HCT116 (cell line): ENCODE results near the gene TENM4. TPM values are rescaled to one million over a fixed set of nuclear protein-coding genes. Genes with fewer than 3 reads are reported as not detected.

Experiments
- ATAC-seq: fragments of 200-7000 bp; cut with Tn5 transposase; 2 replicates; pipeline ENCODE4 v1.9.1; 2020; ENCODE audit warnings: mild to moderate bottlenecking, moderate library complexity
- BruUV-seq: library from RNA; stranded (reverse); fragments of 400-500 nt; replicated peaks from 2 replicates; lab custom pipeline; 2021; lab: Mats Ljungman, UMichigan
- CTCF ChIA-PET: fragments of 300-600 bp; sonication (Branson Sonifier 250); formaldehyde crosslinking; loops from one replicate; lab custom pipeline; 2021; ENCODE audit warnings: antibody characterized with exemption; lab: Charles Lee
- POLR2A ChIA-PET: fragments of 300-600, 350-600 bp; sonication (Branson Sonifier 250); formaldehyde crosslinking; loops from one replicate; lab custom pipeline; 2021; ENCODE audit warnings: antibody characterized with exemption; lab: Charles Lee
- RAD21 ChIA-PET, 2 experiments: fragments of 300-600 bp; sonication (Branson Sonifier 250); formaldehyde crosslinking; loops; one replicate each; lab custom pipeline; 2023; ENCODE audit warnings: low total read pairs in 2 of 2; ENCODE audit not compliant: uncharacterized antibody in 2 of 2, unreplicated experiment in 2 of 2, low non-redundant PET in 1 of 2; lab: Charles Lee
- DNase-seq: peaks from one replicate; pipeline ENCODE4 v3.0.0-alpha.2; 2010; ENCODE audit warnings: low read depth, low spot score
- H2AFZ ChIP-seq: fragments of 200-600 bp; shearing (Covaris generic), sonication (generic); 2 replicates; pipeline ENCODE4 v1.6.1; 2017; ENCODE audit warnings: low read depth, mixed run types, mixed read lengths, antibody characterized with exemption, low read length; ENCODE audit not compliant: poor library complexity, severe bottlenecking
- H3K27ac ChIP-seq: 2 replicates; pipeline ENCODE4 v1.5.1; 2012; ENCODE audit warnings: low read depth, low read length
- H3K27me3 ChIP-seq: fragments of 200-600 bp; sonication (generic); 2 replicates; pipeline ENCODE4 v1.6.1; 2016; ENCODE audit warnings: mixed run types, low read length, mixed read lengths; ENCODE audit not compliant: insufficient read depth
- H3K36me3 ChIP-seq, 2 experiments: fragments of 200-500 bp in 1 of 2; fragments of 200-600 bp in 1 of 2; sonication (Bioruptor generic) in 1 of 2; sonication (generic) in 1 of 2; 2 replicates each; pipeline versions ENCODE4 v1.5.1 to v1.6.1; 2014 to 2016; ENCODE audit warnings: low read length in 2 of 2, inconsistent platforms in 1 of 2, mixed read lengths in 1 of 2, mixed run types in 1 of 2; ENCODE audit not compliant: insufficient read depth in 2 of 2, control insufficient read depth in 1 of 2
- H3K4me1 ChIP-seq, 2 experiments: fragments of 200-600 bp in 1 of 2; sonication (generic) in 1 of 2; 2 replicates each; pipeline versions ENCODE4 v1.5.1 to v1.6.1; 2012 to 2017; ENCODE audit warnings: low read length in 2 of 2, inconsistent platforms in 1 of 2, mild to moderate bottlenecking in 1 of 2, mixed read lengths in 1 of 2, mixed run types in 1 of 2, moderate library complexity in 1 of 2; ENCODE audit not compliant: insufficient read depth in 2 of 2, control insufficient read depth in 1 of 2
- H3K4me2 ChIP-seq: fragments of 200-600 bp; sonication (generic); 2 replicates; pipeline ENCODE4 v1.6.1; 2017; ENCODE audit warnings: mixed run types, low read length, mixed read lengths
- H3K4me3 ChIP-seq, 2 experiments: fragments of 200-600 bp in 1 of 2; sonication (generic) in 1 of 2; replicated peaks in 1 of 2; 2 replicates each; pipeline ENCODE4 v1.5.1; 2011 to 2016; ENCODE audit warnings: low read length in 2 of 2, control low read depth in 1 of 2, low read depth in 1 of 2, mild to moderate bottlenecking in 1 of 2, mixed read lengths in 1 of 2, mixed run types in 1 of 2
- H3K79me2 ChIP-seq: fragments of 200-600 bp; sonication (generic); 2 replicates; pipeline ENCODE4 v1.6.1; 2017; ENCODE audit warnings: mild to moderate bottlenecking, mixed run types, low read length, moderate library complexity, mixed read lengths; ENCODE audit not compliant: insufficient read depth
- H3K9ac ChIP-seq: fragments of 200-600 bp; sonication (generic); 2 replicates; pipeline ENCODE4 v1.6.1; 2016; ENCODE audit warnings: low read length, mixed read lengths
- H3K9me2 ChIP-seq: fragments of 200-600 bp; sonication (generic), shearing (Covaris generic); 2 replicates; pipeline ENCODE4 v1.6.1; 2017; ENCODE audit warnings: mixed run types, mild to moderate bottlenecking, moderate library complexity; ENCODE audit not compliant: insufficient read depth
- H3K9me3 ChIP-seq, 2 experiments: fragments of 200-500 bp in 1 of 2; fragments of 200-600 bp in 1 of 2; sonication (Bioruptor generic) in 1 of 2; sonication (generic) in 1 of 2; 2 replicates each; pipeline ENCODE4 v1.6.1; 2014 to 2017; ENCODE audit warnings: low read length in 2 of 2, mixed read lengths in 2 of 2, inconsistent platforms in 1 of 2, low read depth in 1 of 2, mild to moderate bottlenecking in 1 of 2, mixed run types in 1 of 2, moderate library complexity in 1 of 2; ENCODE audit not compliant: control insufficient read depth in 1 of 2, insufficient read depth in 1 of 2
- H4K20me1 ChIP-seq: fragments of 200-600 bp; sonication (generic), shearing (Covaris generic); 2 replicates; pipeline ENCODE4 v1.6.1; 2017; ENCODE audit warnings: mixed run types, mild to moderate bottlenecking, moderate library complexity; ENCODE audit not compliant: insufficient read depth
- EZH2 ChIP-seq: fragments of 200-600 bp; sonication (generic); IDR thresholded peaks from 2 replicates; pipeline ENCODE4 v1.6.1; 2017; ENCODE audit warnings: antibody characterized with exemption, mixed run types
- FOSL1 ChIP-seq: IDR thresholded peaks from 2 replicates; pipeline ENCODE4 v1.6.1; 2012; ENCODE audit warnings: low read depth
- JUND ChIP-seq: IDR thresholded peaks from 2 replicates; pipeline ENCODE4 v1.6.1; 2012
- POLR2A ChIP-seq: IDR thresholded peaks from 2 replicates; pipeline ENCODE4 v1.7.0; 2011; ENCODE audit warnings: borderline replicate concordance; ENCODE audit not compliant: insufficient read depth, insufficient read length; ENCODE audit errors: extremely low read depth
- YY1 ChIP-seq: IDR thresholded peaks from 2 replicates; pipeline ENCODE4 v1.6.1; 2011; ENCODE audit warnings: low read length, low read depth, moderate library complexity, mild to moderate bottlenecking; ENCODE audit not compliant: insufficient replicate concordance; ENCODE audit errors: extremely low read depth
- intact Hi-C: fragments of 100-400 bp; cut with micrococcal nuclease; formaldehyde crosslinking; loops from 2 replicates; pipeline ENCODE4 v1.10.0; 2022
- total RNA-seq: library from RNA; stranded (reverse); gene quantifications from one replicate; pipeline ENCODE4 v1.2.1, GENCODE V29; 2021; ENCODE audit not compliant: unreplicated experiment
- TF ChIP-seq, protein P1 (sequence below): IDR thresholded peaks from 2 replicates; pipeline ENCODE4 v1.6.1; 2012; ENCODE audit warnings: low read depth
- TF ChIP-seq, protein P2 (sequence below), 3 experiments: fragments of 200-600 bp in 1 of 3; sonication (generic) in 1 of 3; IDR thresholded peaks in 2 of 3; conservative IDR thresholded peaks in 1 of 3; 2 replicates each; pipeline ENCODE4 v1.5.1; 2012 to 2017; ENCODE audit warnings: low read depth in 2 of 3, low read length in 2 of 3, antibody characterized with exemption in 1 of 3, borderline replicate concordance in 1 of 3, control low read depth in 1 of 3, mild to moderate bottlenecking in 1 of 3, mixed read lengths in 1 of 3, mixed run types in 1 of 3, moderate library complexity in 1 of 3; ENCODE audit not compliant: insufficient read depth in 1 of 3

Gene TENM4
- total RNA-seq, 1 experiment from 2014 or later: 0.05 TPM

GRCh38 chr11:78772186-78772585 is 668.6 kb downstream of the TENM4 start:
- H3K27me3 ChIP-seq: peaks cover 23% of the 10 kb centered on the region; the same call in 1 of the 2 replicates
- no peaks in the 10 kb centered on the region for H3K36me3 ChIP-seq
- H3K4me2 ChIP-seq: no peak overlapping the region
- H3K27ac ChIP-seq: no peak overlapping the region
- intact Hi-C loops: no loop called here
- H2AFZ ChIP-seq: no peak overlapping the region
- no peaks in the 10 kb centered on the region for H3K4me1 ChIP-seq
- no peaks in the 10 kb centered on the region for H3K9me3 ChIP-seq
- ChIA-PET CTCF (no interaction called here), POLR2A (no interaction called here), RAD21 (no interaction called here)
- no peaks in the 10 kb centered on the region for H3K79me2 ChIP-seq
- no peak overlapping the region for H3K9ac ChIP-seq
- BruUV-seq: no TSS peak
- H3K9me2 ChIP-seq: no peaks in the 10 kb centered on the region
- no peak for DNase-seq
- no peaks in the 10 kb centered on the region for H4K20me1 ChIP-seq
- H3K4me3 ChIP-seq: no peak overlapping the region
- TF ChIP-seq JUND: no peak
- TF ChIP-seq EZH2: no peak
- no peak for ATAC-seq

GRCh38 chr11:78770931-78771330 is 669.9 kb downstream of the TENM4 start:
- ChIA-PET RAD21 (no interaction called here), POLR2A (no interaction called here), CTCF (no interaction called here)
- no peaks in the 10 kb centered on the region for H3K36me3 ChIP-seq
- H3K4me3 ChIP-seq: no peak overlapping the region
- no peak overlapping the region for H3K4me2 ChIP-seq
- TF ChIP-seq YY1 (no peak), POLR2A (no peak), JUND (no peak), FOSL1 (no peak)
- TF ChIP-seq, protein P1, sequence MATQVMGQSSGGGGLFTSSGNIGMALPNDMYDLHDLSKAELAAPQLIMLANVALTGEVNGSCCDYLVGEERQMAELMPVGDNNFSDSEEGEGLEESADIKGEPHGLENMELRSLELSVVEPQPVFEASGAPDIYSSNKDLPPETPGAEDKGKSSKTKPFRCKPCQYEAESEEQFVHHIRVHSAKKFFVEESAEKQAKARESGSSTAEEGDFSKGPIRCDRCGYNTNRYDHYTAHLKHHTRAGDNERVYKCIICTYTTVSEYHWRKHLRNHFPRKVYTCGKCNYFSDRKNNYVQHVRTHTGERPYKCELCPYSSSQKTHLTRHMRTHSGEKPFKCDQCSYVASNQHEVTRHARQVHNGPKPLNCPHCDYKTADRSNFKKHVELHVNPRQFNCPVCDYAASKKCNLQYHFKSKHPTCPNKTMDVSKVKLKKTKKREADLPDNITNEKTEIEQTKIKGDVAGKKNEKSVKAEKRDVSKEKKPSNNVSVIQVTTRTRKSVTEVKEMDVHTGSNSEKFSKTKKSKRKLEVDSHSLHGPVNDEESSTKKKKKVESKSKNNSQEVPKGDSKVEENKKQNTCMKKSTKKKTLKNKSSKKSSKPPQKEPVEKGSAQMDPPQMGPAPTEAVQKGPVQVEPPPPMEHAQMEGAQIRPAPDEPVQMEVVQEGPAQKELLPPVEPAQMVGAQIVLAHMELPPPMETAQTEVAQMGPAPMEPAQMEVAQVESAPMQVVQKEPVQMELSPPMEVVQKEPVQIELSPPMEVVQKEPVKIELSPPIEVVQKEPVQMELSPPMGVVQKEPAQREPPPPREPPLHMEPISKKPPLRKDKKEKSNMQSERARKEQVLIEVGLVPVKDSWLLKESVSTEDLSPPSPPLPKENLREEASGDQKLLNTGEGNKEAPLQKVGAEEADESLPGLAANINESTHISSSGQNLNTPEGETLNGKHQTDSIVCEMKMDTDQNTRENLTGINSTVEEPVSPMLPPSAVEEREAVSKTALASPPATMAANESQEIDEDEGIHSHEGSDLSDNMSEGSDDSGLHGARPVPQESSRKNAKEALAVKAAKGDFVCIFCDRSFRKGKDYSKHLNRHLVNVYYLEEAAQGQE: no peak
- TF ChIP-seq, protein P2, sequence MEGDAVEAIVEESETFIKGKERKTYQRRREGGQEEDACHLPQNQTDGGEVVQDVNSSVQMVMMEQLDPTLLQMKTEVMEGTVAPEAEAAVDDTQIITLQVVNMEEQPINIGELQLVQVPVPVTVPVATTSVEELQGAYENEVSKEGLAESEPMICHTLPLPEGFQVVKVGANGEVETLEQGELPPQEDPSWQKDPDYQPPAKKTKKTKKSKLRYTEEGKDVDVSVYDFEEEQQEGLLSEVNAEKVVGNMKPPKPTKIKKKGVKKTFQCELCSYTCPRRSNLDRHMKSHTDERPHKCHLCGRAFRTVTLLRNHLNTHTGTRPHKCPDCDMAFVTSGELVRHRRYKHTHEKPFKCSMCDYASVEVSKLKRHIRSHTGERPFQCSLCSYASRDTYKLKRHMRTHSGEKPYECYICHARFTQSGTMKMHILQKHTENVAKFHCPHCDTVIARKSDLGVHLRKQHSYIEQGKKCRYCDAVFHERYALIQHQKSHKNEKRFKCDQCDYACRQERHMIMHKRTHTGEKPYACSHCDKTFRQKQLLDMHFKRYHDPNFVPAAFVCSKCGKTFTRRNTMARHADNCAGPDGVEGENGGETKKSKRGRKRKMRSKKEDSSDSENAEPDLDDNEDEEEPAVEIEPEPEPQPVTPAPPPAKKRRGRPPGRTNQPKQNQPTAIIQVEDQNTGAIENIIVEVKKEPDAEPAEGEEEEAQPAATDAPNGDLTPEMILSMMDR (IDR thresholded peaks at IDR 0.05 in 2 of 3, conservative IDR thresholded peaks at IDR 0.05 in 1 of 3; ENCODE audit: borderline replicate concordance in 1 of 3, insufficient read depth in 1 of 3, low read depth in 2 of 3, low read length in 2 of 3): no peak
- no peak overlapping the region for H3K9ac ChIP-seq
- no peaks in the 10 kb centered on the region for H3K9me3 ChIP-seq
- no peaks in the 10 kb centered on the region for H4K20me1 ChIP-seq
- peaks cover 23% of the 10 kb centered on the region; the same call in 1 of the 2 replicates for H3K27me3 ChIP-seq
- no peak; the same call in 1 of the 2 replicates for ATAC-seq
- no peak for DNase-seq
- H3K27ac ChIP-seq: no peak overlapping the region
- no TSS peak for BruUV-seq
- intact Hi-C loops: no loop called here
- H3K79me2 ChIP-seq: no peaks in the 10 kb centered on the region
- no peaks in the 10 kb centered on the region for H3K4me1 ChIP-seq
- H2AFZ ChIP-seq: no peak overlapping the region
- no peaks in the 10 kb centered on the region for H3K9me2 ChIP-seq
